D721Med (cell line): Measurements from ENCODE around the gene BAIAP2L1.
"Not testable (repeated sequence)": the region's sequence is repeated elsewhere in the genome, so short reads cannot be mapped to it uniquely, and the experiment has no call there.

ENCODE experiments used
- DNase-seq: peaks from one replicate; pipeline ENCODE4 v3.0.0; 2011; ENCODE audit warnings: low spot score; ENCODE audit not compliant: insufficient read length
- FAIRE-seq: peaks from 2 replicates; lab custom pipeline; 2011; peaks lifted over from hg19 to GRCh38; lab: Jason Lieb, UNC
- TF ChIP-seq, protein P1 (sequence below): IDR thresholded peaks from 2 replicates; pipeline ENCODE4 v1.5.1; 2012; ENCODE audit warnings: mild to moderate bottlenecking, control low read depth; ENCODE audit not compliant: insufficient read depth; ENCODE audit errors: missing control alignments

BAIAP2L1 gene

GRCh38 chr7:98395481-98395880 lies 5.4 kb downstream of the BAIAP2L1 start:
- TF ChIP-seq, protein P1, sequence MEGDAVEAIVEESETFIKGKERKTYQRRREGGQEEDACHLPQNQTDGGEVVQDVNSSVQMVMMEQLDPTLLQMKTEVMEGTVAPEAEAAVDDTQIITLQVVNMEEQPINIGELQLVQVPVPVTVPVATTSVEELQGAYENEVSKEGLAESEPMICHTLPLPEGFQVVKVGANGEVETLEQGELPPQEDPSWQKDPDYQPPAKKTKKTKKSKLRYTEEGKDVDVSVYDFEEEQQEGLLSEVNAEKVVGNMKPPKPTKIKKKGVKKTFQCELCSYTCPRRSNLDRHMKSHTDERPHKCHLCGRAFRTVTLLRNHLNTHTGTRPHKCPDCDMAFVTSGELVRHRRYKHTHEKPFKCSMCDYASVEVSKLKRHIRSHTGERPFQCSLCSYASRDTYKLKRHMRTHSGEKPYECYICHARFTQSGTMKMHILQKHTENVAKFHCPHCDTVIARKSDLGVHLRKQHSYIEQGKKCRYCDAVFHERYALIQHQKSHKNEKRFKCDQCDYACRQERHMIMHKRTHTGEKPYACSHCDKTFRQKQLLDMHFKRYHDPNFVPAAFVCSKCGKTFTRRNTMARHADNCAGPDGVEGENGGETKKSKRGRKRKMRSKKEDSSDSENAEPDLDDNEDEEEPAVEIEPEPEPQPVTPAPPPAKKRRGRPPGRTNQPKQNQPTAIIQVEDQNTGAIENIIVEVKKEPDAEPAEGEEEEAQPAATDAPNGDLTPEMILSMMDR, result no peak
- DNase-seq (no peak), FAIRE-seq (no peak)

GRCh38 chr7:98394377-98394836 lies 6.5 kb downstream of the BAIAP2L1 start:
- TF ChIP-seq, protein P1, result no peak
- DNase-seq, result no peak
- FAIRE-seq, result no peak

GRCh38 chr7:98387544-98388226 lies 13.2 kb downstream of the BAIAP2L1 start:
- DNase-seq, result no peak
- no peak for FAIRE-seq
- TF ChIP-seq, protein P1, result no peak

- no peak for FAIRE-seq
- DNase-seq, result no peak
- TF ChIP-seq, protein P1, result no peak
These were observed 13.8 kb downstream of the BAIAP2L1 start for GRCh38 chr7:98387131-98387530.

DNA sequence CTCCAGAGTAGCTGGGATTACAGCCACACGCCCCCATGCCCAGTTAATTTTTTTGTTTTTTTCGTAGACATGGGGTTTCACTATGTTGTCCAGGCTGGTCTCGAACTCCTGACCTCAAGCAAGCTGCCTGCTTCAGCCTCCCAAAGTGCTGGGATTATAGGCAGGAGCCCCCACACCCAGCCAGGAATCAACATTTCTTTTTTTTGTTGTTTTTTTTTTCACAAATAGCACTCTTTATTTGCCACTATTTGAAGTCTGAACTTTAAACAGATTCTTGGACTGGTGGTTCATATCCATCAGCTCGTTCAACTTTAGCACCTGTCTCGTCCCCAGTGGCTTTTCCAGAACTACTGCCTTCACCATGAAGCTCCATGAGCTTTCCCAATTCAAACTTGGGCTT lies 15.4 kb downstream of the BAIAP2L1 start:
- not testable (repeated sequence) for FAIRE-seq, DNase-seq

DNA sequence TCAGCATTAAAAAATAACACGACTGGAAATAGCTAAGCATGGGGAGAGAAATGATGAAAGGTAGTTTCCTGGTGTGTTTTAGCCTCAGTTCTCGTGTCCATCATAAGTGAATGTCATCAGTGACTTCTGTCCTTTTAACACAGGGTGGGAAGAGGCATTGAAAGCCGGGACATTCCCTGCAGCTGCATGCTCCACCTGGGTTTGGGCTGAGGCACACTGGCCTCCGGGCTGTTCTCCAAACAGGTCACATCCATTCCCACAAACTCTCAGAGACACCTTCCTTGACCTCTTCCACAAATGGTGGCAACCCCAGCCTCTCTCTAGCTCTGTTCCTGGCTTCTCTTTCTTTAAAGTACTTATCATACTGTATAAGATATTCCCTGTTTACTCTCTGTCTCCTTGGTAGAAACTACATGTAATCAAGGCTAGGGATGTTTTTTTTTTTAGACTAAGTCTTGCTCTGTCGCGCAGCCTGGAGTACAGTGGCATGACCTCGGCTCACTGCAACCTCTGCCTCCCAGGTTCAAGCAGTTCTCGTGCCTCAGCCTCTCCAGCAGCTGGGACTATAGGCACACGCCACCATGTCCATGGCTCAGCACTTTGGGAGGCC lies 22.6 kb downstream of the BAIAP2L1 start:
- TF ChIP-seq, protein P1, result no peak
- DNase-seq (no peak), FAIRE-seq (no peak)

- FAIRE-seq (no peak), DNase-seq (no peak)
These were observed 24.2 kb downstream of the BAIAP2L1 start for GRCh38 chr7:98376711-98377110.

More at GRCh38 chr7:98376711-98377110, 24.2 kb downstream of the BAIAP2L1 start:
- TF ChIP-seq, protein P1, result no peak
